Common myeloid progenitor, CD34-positive (primary cell): ENCODE data around the gene PHF12.
"Not testable (repeated sequence)": the region's sequence is repeated elsewhere in the genome, so short reads cannot be mapped to it uniquely, and the experiment has no call there.

Experiments
- CTCF ChIA-PET: fragments of 350-600 bp; sonication (Branson Sonifier 250); formaldehyde crosslinking; loops from one replicate; lab custom pipeline; 2021; ENCODE audit warnings: antibody characterized with exemption; lab: Charles Lee
- POLR2A ChIA-PET: fragments of 350-600 bp; sonication (Branson Sonifier 250); formaldehyde crosslinking; loops from one replicate; lab custom pipeline; 2021; ENCODE audit warnings: antibody characterized with exemption; lab: Charles Lee
- DNase-seq, 3 donors: peaks; one replicate each; pipeline versions ENCODE4 v3.0.0 to v3.0.0-alpha.2; 2013
- H3K27ac ChIP-seq, 2 experiments: 1 replicate in 1 of 2; 2 replicates in 1 of 2; pipeline ENCODE4 v1.7.0; 2013; ENCODE audit warnings: inconsistent platforms in 2 of 2, low read length in 2 of 2, mild to moderate bottlenecking in 2 of 2, low read depth in 1 of 2, moderate library complexity in 1 of 2; ENCODE audit not compliant: severe bottlenecking in 2 of 2, insufficient read depth in 1 of 2, poor library complexity in 1 of 2
- H3K27me3 ChIP-seq, 5 experiments: replicated peaks in 2 of 5; 1 replicate in 3 of 5; 2 replicates in 2 of 5; pipeline versions ENCODE4 v1.6.1 to v1.7.0; 2013; ENCODE audit warnings: low read length in 4 of 5, mild to moderate bottlenecking in 2 of 5, moderate library complexity in 2 of 5, inconsistent platforms in 1 of 5; ENCODE audit not compliant: insufficient read depth in 5 of 5, control insufficient read depth in 4 of 5
- H3K36me3 ChIP-seq, 4 experiments: 1 replicate in 2 of 4; 2 replicates in 2 of 4; pipeline versions ENCODE4 v1.6.1 to v1.7.0; 2013; ENCODE audit warnings: low read length in 3 of 4, control low read depth in 1 of 4, mild to moderate bottlenecking in 1 of 4; ENCODE audit not compliant: control insufficient read depth in 4 of 4, insufficient read depth in 4 of 4
- H3K4me1 ChIP-seq, 4 experiments: 1 replicate in 3 of 4; 2 replicates in 1 of 4; pipeline versions ENCODE4 v1.6.1 to v1.7.1; 2013; ENCODE audit warnings: low read length in 3 of 4, mild to moderate bottlenecking in 3 of 4, control low read depth in 1 of 4, inconsistent platforms in 1 of 4, moderate library complexity in 1 of 4; ENCODE audit not compliant: control insufficient read depth in 4 of 4, insufficient read depth in 4 of 4; ENCODE audit errors: control extremely low read depth in 1 of 4
- H3K4me3 ChIP-seq, 7 experiments: 1 replicate in 4 of 7; 2 replicates in 3 of 7; pipeline versions ENCODE4 v1.5.1 to v1.7.0; 2013; ENCODE audit warnings: mild to moderate bottlenecking in 7 of 7, low read length in 6 of 7, moderate library complexity in 6 of 7, inconsistent platforms in 2 of 7, low read depth in 2 of 7, control low read depth in 1 of 7; ENCODE audit not compliant: insufficient read depth in 4 of 7, control insufficient read depth in 1 of 7; ENCODE audit errors: extremely low read depth in 1 of 7
- H3K9me3 ChIP-seq, 5 experiments: 1 replicate in 4 of 5; 2 replicates in 1 of 5; pipeline versions ENCODE4 v1.6.1 to v1.7.1; 2013; ENCODE audit warnings: low read length in 4 of 5, mild to moderate bottlenecking in 2 of 5, inconsistent platforms in 1 of 5, low read depth in 1 of 5, moderate library complexity in 1 of 5; ENCODE audit not compliant: control insufficient read depth in 4 of 5, insufficient read depth in 2 of 5; ENCODE audit errors: control extremely low read depth in 1 of 5
- WGBS: methylation state at CpG from one replicate; pipeline ENCODE4 v1.1.5; 2013; ENCODE audit not compliant: insufficient coverage; 5-methylcytosine and 5-hydroxymethylcytosine counted together

The PHF12 gene

DNA sequence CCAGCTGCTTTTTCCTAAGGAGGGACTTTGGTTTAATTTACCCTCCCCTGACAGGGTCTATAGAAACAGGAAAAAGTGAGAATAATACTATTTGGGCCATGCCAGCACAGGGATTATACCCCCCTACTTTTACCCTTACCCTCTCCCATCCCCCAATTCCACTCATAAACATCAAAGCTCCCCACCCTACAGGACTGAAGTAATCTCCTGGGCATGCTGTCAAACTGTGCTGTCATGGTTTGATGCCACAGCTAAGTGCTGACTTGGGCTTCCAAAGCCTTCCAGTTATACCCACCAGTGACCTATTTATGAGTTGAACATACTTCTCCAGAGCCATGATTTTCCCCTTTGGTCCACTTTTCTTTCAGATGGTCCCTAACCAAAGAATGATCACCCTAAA lies 12.8 kb downstream of the PHF12 start:
- DNase-seq: no peak
- POLR2A ChIA-PET: no interaction called here
- Histone ChIP-seq H3K9me3 (no peaks in the 10 kb centered on the region), H3K36me3 (peaks cover 3 to 47% (median 8%) of the 10 kb centered on the region in 4 experiments), H3K4me1 (peaks cover 26 to 52% (median 32%) of the 10 kb centered on the region in 4 experiments), H3K27me3 (no peaks in the 10 kb centered on the region), H3K27ac (no peak overlapping the region), H3K4me3 (no peak overlapping the region)
- CTCF ChIA-PET: interaction anchor here (1.2 to 12.3 kb wide), 4 partner anchors 9 to 25 kb away, joined by 4 to 128 read pairs (median 16); partner anchors contain the start of gene PHF12

DNA sequence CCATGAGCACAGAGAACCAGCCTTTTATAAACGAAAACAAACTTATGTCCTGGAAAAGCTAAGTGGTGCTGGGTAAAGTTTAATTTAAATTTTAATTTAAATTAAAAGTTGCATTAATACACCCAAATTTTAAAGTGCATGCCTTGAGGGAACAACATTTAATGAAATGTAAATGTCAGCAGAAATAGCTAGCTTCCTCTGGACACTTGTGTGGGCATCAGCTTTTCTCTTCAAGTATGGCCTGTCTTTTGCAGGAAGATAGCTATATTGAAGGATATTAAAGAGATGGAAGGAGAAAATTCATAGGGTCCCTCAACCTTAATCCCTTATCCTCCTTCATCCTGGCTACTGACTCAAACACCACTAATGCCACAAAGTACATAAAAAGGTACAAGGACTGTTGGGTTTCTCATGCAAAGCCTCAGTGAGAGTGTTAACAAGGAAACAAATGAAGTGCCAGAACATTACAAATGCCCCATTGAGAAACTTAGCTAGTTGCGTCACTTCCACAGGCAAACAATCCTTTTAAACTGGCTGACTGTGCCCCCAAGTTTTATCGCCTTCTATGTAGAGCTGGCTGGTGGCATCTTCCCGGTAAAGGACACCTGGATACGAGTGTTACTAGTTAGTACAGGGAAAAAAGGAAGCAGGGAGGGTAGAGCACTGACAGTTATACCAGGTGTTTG lies 14.1 kb downstream of the PHF12 start:
- H3K4me3 ChIP-seq: peak overlapping the region in 1 of 7 experiments; percentile 25
- no peaks in the 10 kb centered on the region for H3K9me3 ChIP-seq
- 73% methylated on average over 4 of the region's 5 CpGs for WGBS
- DNase-seq: no peak
- POLR2A ChIA-PET: interaction anchor here (0.7 to 0.9 kb wide), 2 partner anchors 8 to 15 kb away, joined by 3 read pairs; no protein-coding TSS in a partner anchor
- peak overlapping the region in 1 of 2 experiments; percentile 22 for H3K27ac ChIP-seq
- CTCF ChIA-PET: interaction anchor here (1.0 to 12.3 kb wide), 7 partner anchors 10 to 35 kb away, joined by 3 to 128 read pairs (median 4); partner anchors contain the start of gene PHF12
- H3K27me3 ChIP-seq: no peaks in the 10 kb centered on the region
- peaks cover 26 to 52% (median 32%) of the 10 kb centered on the region in 4 experiments for H3K4me1 ChIP-seq
- H3K36me3 ChIP-seq: peaks cover 3 to 43% (median 4%) of the 10 kb centered on the region in 4 experiments

DNA sequence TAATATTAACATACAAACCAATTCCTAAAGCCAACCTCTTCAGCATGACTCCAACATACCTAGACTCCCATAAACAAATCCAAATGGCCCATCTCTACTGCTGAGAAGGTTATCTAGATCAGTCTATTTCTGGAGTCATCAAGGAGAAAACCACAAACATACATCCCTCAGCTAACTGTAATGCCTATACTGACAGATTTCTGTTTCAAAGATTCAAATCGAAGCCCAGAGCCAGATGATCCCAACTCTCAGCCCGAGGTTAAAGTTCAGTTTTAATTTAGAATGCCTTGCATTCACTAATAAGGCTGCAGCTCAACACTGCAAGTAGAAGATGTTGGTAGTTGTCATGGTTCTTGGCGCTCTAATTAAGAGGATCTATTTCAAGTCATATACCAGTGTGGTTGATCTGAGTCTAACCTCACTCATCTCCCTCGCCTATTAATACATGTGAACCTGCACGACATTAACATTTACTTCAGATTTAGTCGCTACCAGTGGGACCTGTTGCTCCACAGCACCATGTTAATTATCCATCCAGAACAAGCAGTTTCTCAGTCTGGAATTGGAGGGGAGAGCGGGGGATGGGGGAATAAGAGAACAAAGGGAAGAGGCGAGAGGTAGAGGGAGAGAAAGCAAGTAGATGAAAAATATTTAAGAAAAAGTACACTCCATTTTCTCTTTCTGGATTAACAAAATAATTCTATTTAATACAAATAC lies 15.4 kb downstream of the PHF12 start:
- H3K4me3 ChIP-seq: no peak overlapping the region
- WGBS: 100% methylated on average over 2 of the region's 8 CpGs
- POLR2A ChIA-PET: no interaction called here

DNA sequence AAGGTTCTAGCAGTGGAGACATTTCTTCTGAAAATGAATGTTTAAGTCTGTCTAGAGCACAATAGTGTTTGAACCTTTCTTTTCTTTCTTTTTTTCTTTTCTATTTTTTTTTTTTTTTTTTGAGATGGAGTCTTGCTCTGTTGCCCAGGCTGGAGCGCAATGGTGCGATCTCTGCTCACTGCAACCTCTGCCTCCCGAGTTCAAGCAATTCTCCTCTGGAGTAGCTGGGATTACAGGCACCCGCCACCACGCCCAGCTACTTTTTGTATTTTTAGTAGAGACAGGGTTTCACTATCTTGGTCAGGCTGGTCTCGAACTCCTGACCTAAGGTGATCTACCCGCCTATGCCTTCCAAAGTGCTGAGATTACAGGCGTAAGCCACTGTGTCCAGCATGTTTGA lies 16.8 kb downstream of the PHF12 start:
- POLR2A ChIA-PET: not testable (repeated sequence)
- CTCF ChIA-PET: interaction anchor here (1.1 to 12.3 kb wide), 4 partner anchors 13 to 85 kb away, joined by 3 to 128 read pairs (median 3); partner anchors contain the start of gene PHF12
- peaks cover 16 to 34% (median 24%) of the 10 kb centered on the region in 4 experiments for H3K4me1 ChIP-seq

More for the DNA sequence above, 15.4 kb downstream of the PHF12 start:
- H3K27ac ChIP-seq: no peak overlapping the region
- H3K4me1 ChIP-seq: peaks cover 26 to 47% (median 30%) of the 10 kb centered on the region in 4 experiments
- H3K36me3 ChIP-seq: peaks cover 2 to 37% (median 3%) of the 10 kb centered on the region in 4 experiments
- no peaks in the 10 kb centered on the region for H3K9me3 ChIP-seq
- H3K27me3 ChIP-seq: no peaks in the 10 kb centered on the region
- no peak for DNase-seq
- CTCF ChIA-PET: interaction anchor here (0.7 to 12.3 kb wide), 6 partner anchors 8 to 120 kb away, joined by 3 to 128 read pairs (median 4); partner anchors contain the start of gene PHF12

DNA sequence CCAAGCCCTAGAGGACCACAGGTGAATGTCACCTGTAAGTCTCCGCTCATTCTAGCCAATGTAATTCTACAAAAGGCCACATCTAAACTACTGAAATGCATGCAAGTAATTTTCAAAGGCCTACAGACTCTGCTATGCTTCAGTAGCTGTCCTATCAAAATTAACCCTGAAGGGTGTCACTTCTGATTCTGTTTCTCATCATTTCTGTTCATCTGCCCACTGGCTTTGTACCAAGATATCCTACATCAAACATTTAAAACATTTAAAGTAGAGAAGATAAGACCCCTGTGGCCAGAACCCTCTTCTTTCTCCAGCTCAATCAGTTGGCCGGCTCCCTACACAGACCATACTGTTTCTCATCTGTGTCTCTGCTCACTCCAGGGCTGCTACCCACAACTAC lies 21.5 kb downstream of the PHF12 start:
- CTCF ChIA-PET: interaction anchor here (1.0 to 16.2 kb wide), 4 partner anchors 8 to 19 kb away, joined by 3 to 216 read pairs (median 66); partner anchors contain the start of genes DHRS13 and PHF12
- WGBS: 100% methylated on average over 2 of the region's 2 CpGs
- H3K27me3 ChIP-seq: no peaks in the 10 kb centered on the region
- POLR2A ChIA-PET: interaction anchor here (1.4 kb wide), 1 partner anchor 21 kb away, joined by 4 read pairs; no protein-coding TSS in a partner anchor
- peaks cover 26 to 35% (median 29%) of the 10 kb centered on the region in 4 experiments for H3K4me1 ChIP-seq
- H3K36me3 ChIP-seq: peaks cover 2 to 29% (median 4%) of the 10 kb centered on the region in 4 experiments
- H3K27ac ChIP-seq: no peak overlapping the region
- no peak for DNase-seq
- H3K4me3 ChIP-seq: no peak overlapping the region
- no peaks in the 10 kb centered on the region for H3K9me3 ChIP-seq

More for the DNA sequence above, 16.8 kb downstream of the PHF12 start:
- DNase-seq, H3K27me3 ChIP-seq, H3K4me3 ChIP-seq, H3K9me3 ChIP-seq, H3K27ac ChIP-seq: not testable (repeated sequence)
- 98% methylated on average over 5 of the region's 8 CpGs for WGBS
- H3K36me3 ChIP-seq: peaks cover 2 to 31% (median 3%) of the 10 kb centered on the region in 4 experiments

DNA sequence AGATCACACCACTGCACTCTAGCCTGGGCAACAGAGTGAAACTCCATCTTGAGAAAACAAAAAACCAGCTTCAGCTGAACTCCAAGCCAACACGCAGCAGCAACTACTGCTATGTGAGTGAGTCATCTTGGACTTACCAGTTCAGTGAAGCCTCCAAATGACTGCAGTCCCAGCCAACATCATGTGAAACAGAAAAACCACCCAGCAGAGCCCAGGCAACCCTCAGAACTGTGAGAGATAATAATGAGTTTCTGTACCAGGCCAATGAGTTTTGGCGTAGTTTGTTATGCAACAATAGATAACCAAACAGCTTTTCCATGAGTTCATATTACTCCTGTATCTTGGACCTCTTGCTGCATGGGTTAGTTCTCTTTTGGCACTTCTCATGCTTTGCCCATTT lies 23.3 kb downstream of the PHF12 start:
- H3K27me3 ChIP-seq: no peaks in the 10 kb centered on the region
- DNase-seq: peak in 2 of 3 donors; percentile 33 to 51
- H3K4me1 ChIP-seq: peaks cover 26 to 47% (median 34%) of the 10 kb centered on the region in 4 experiments
- no peaks in the 10 kb centered on the region for H3K9me3 ChIP-seq
- peak overlapping the region in 1 of 2 experiments; percentile 96 for H3K27ac ChIP-seq
- ChIA-PET CTCF (interaction anchor here (0.9 to 16.2 kb wide), 7 partner anchors 8 to 43 kb away, joined by 3 to 216 read pairs (median 5); partner anchors contain the start of gene DHRS13), POLR2A (interaction anchor here (2.6 to 2.8 kb wide), 2 partner anchors 21 to 24 kb away, joined by 11 to 23 read pairs; partner anchors contain the start of gene PHF12)
- H3K4me3 ChIP-seq: no peak overlapping the region
- peaks cover 2 to 35% (median 9%) of the 10 kb centered on the region in 4 experiments for H3K36me3 ChIP-seq
- 88% methylated on average over 2 of the region's 2 CpGs for WGBS
